Kidney epithelial cell (primary cell): Measurements from ENCODE around the gene CHURC1. TPM values are rescaled to one million over a fixed set of nuclear protein-coding genes. Genes with fewer than 3 reads are reported as not detected.

Source experiments
- DNase-seq: peaks from one replicate; pipeline ENCODE4 v3.0.0-alpha.2; 2010; ENCODE audit warnings: low read depth
- H3K27me3 ChIP-seq: 2 replicates; pipeline ENCODE4 v1.6.0; 2011; ENCODE audit warnings: low read length; ENCODE audit not compliant: control insufficient read depth, insufficient read depth
- H3K36me3 ChIP-seq: 2 replicates; pipeline ENCODE4 v1.5.1; 2011; ENCODE audit warnings: low read length; ENCODE audit not compliant: control insufficient read depth, insufficient read depth
- H3K4me3 ChIP-seq: 2 replicates; pipeline ENCODE4 v1.5.1; 2011; ENCODE audit warnings: low read depth, mild to moderate bottlenecking, control low read depth, low read length
- CTCF ChIP-seq: IDR thresholded peaks from 2 replicates; pipeline ENCODE4 v1.5.1; 2011; ENCODE audit warnings: mild to moderate bottlenecking, moderate library complexity, low read length, control low read depth, inconsistent platforms; ENCODE audit not compliant: insufficient read depth, poor library complexity, severe bottlenecking
- total RNA-seq: library from RNA; depleted of rRNA; stranded (reverse); fragments of >200 nt; gene quantifications from 2 replicates; pipeline ENCODE4 v1.2.3, GENCODE V29; 2015

The CHURC1 gene
- total RNA-seq, 1 donor from 2014 or later, result 56.8 TPM

DNA sequence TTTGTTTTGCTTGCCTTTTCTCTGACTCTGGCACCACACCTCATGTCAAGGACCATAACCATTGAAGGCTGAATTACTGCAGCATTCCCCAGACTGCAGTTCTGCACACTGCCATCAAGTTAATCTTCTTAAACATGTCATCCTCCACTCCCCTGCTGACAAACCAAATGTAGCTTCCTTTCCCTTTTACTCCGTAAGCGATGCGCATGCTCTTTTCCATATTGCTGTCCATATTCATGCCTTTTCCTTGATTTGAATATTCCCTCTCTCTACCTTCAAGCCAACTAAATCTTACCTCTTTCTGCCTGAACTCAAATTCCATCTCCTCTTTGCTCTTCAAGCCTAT lies 14.7 kb downstream of the CHURC1 start:
- H3K36me3 ChIP-seq, result peaks cover 3% of the 10 kb centered on the region
- no peak overlapping the region for H3K4me3 ChIP-seq
- DNase-seq, result no peak
- no peaks in the 10 kb centered on the region for H3K27me3 ChIP-seq
- no peak for TF ChIP-seq CTCF

GRCh38 chr14:64930085-64930843 lies 16.0 kb downstream of the CHURC1 start:
- H3K4me3 ChIP-seq, result no peak overlapping the region
- no peak for TF ChIP-seq CTCF
- no peaks in the 10 kb centered on the region for H3K27me3 ChIP-seq
- H3K36me3 ChIP-seq, result peaks cover 2% of the 10 kb centered on the region
- DNase-seq, result no peak

GRCh38 chr14:64931123-64931522 lies 16.9 kb downstream of the CHURC1 start:
- Histone ChIP-seq H3K4me3 (no peak overlapping the region), H3K27me3 (no peaks in the 10 kb centered on the region), H3K36me3 (no peaks in the 10 kb centered on the region)
- no peak for DNase-seq
- TF ChIP-seq CTCF, result no peak

DNA sequence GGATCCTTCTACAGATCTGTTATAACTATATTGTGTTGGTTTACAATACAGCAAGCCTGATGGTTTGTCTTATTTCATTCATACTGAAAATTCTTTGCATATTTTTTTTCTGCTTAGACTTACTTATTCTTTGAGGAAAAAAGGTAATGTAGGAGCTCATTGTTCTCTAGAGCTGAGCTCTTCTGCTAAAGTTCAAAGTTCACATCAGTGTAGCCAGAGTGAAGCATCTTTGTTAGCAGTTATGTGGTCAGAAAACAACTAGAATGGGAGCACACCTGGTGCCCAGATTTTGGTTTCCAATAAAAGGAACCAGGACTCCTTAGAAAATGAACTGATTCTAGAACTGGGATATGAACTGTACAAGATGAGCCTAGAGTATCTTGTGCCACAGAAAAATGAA lies 18.0 kb downstream of the CHURC1 start:
- Histone ChIP-seq H3K4me3 (no peak overlapping the region), H3K36me3 (no peaks in the 10 kb centered on the region), H3K27me3 (no peaks in the 10 kb centered on the region)
- TF ChIP-seq CTCF, result no peak
- no peak for DNase-seq

DNA sequence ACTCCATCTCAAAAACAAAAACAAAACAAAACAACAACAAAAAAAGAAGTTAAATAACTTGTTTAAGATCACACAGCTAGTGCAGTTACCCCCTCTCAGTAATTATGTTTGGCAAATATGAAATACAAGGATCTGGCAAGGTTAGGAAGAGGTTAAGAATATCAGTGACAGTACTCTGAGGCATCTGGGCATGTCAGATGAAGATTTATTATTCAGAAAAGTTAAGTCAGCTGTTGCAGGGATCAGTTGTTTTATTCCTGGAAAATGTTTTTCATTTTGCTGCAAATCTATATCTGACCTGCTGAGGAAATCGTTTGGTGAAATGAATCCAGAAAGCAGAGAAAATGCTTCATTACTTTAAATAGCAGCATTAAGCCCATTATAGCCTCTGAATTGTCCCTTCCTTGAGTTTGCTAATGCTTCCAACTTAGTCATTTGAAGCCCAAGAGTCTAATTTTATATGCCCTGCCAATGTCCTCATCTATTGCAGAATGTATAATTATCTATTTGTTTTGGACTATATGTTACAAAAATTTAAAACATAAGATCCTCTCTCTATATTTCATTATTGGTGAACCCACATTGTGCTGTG lies 20.2 kb downstream of the CHURC1 start:
- no peak for DNase-seq
- no peak overlapping the region for H3K4me3 ChIP-seq
- TF ChIP-seq CTCF, result no peak
- no peaks in the 10 kb centered on the region for H3K27me3 ChIP-seq
- H3K36me3 ChIP-seq, result no peaks in the 10 kb centered on the region

DNA sequence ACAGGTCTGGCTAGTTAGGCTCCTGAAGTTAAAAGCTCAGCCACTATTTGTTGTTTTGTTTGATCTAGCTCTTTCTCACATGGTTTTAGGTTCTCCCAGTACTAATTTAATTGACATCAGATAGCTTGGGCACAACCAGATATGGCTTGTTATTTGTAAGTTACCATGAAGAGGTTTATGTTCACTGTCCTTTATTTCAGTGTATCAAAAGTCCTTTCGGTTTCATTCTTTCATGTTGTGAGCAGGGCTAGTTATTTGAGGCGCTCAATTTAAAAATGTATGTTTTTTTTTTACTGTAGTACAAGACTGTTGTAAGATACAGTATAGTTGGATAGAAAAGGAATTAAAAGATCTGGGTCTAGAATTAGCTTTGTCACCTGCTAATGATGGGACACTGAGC lies 21.3 kb downstream of the CHURC1 start:
- no peak for DNase-seq
- Histone ChIP-seq H3K36me3 (no peaks in the 10 kb centered on the region), H3K27me3 (no peaks in the 10 kb centered on the region), H3K4me3 (no peak overlapping the region)
- no peak for TF ChIP-seq CTCF
